ENCODE results near the gene SIGLEC1.

- no peak for TF ChIP-seq EZH2 (IDR thresholded peaks at IDR 0.05; ENCODE audit: borderline replicate concordance, low read depth, low read length, poor library complexity, severe bottlenecking)
- no peak for TF ChIP-seq CTCF (conservative IDR thresholded peaks at IDR 0.05; ENCODE audit: low read depth, low read length)
Measured at GRCh38 chr20:3663031-3663701, 49.2 kb downstream of the SIGLEC1 start, which contains the start of gene GFRA4.
